Endothelial cell of umbilical vein (primary cell): ENCODE measurements around the gene KRT15.

Source experiments
- FOS ChIP-seq: IDR thresholded peaks from 2 replicates; pipeline ENCODE4 v1.6.1; 2011; ENCODE audit warnings: mild to moderate bottlenecking, low read length, moderate library complexity, borderline replicate concordance; ENCODE audit not compliant: insufficient read depth
- POLR2AphosphoS5 ChIP-seq: IDR thresholded peaks from 2 replicates; pipeline ENCODE4 v1.6.1; 2012; ENCODE audit warnings: low read depth, mild to moderate bottlenecking, control low read depth, low read length, moderate library complexity; ENCODE audit not compliant: insufficient read depth
- TF ChIP-seq, protein P1 (sequence below), 2 donors: IDR thresholded peaks; 1 replicate in 1 of 2; 2 replicates in 1 of 2; pipeline ENCODE4 v1.5.1; 2011; ENCODE audit warnings: low read length in 2 of 2, mild to moderate bottlenecking in 2 of 2, moderate library complexity in 2 of 2, control low read depth in 1 of 2, inconsistent platforms in 1 of 2, low read depth in 1 of 2; ENCODE audit not compliant: insufficient read depth in 1 of 2; ENCODE audit errors: extremely low read depth in 1 of 2

DNA sequence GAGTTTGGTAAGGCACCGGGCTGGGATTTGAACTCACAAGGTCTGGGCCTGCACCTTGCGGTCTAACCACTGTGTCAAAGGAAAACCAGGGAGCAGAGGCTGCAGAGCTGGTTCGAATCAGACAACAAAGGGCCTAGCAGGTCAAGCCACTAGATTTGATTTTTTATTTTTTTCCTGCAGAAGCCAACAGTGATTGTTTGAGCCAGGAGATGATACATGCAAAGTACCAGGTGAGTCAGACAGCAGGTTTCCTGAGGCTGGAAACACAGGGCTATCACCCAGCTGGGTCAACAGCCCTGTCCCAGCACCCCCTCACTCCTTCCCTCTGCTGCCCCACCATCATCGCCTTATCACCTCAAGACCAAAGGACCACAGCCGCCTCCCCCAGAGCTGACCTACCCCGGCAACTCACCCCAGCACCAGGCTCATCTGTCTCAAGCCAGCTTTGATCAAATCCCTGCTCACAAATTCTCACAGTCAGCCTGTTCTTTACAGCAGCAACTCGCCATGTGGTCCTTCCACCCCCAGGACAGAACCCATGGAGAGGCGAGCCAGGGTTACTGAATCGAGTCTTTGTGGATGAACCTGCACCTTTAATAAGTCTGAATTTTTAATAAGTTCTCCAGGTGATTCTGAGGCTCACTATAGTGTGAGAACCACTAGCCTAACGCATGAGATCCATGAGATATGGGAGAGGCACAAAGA lies 22.4 kb upstream of the KRT15 start:
- TF ChIP-seq, protein P1, sequence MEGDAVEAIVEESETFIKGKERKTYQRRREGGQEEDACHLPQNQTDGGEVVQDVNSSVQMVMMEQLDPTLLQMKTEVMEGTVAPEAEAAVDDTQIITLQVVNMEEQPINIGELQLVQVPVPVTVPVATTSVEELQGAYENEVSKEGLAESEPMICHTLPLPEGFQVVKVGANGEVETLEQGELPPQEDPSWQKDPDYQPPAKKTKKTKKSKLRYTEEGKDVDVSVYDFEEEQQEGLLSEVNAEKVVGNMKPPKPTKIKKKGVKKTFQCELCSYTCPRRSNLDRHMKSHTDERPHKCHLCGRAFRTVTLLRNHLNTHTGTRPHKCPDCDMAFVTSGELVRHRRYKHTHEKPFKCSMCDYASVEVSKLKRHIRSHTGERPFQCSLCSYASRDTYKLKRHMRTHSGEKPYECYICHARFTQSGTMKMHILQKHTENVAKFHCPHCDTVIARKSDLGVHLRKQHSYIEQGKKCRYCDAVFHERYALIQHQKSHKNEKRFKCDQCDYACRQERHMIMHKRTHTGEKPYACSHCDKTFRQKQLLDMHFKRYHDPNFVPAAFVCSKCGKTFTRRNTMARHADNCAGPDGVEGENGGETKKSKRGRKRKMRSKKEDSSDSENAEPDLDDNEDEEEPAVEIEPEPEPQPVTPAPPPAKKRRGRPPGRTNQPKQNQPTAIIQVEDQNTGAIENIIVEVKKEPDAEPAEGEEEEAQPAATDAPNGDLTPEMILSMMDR (IDR thresholded peaks at IDR 0.05; ENCODE audit: extremely low read depth in 1 of 2, insufficient read depth in 1 of 2, low read depth in 1 of 2, low read length in 2 of 2), result no peak
- no peak for TF ChIP-seq POLR2AphosphoS5
- TF ChIP-seq FOS, result peak; percentile 39
